Duodenal mucosa (tissue), 2 donors: Measurements from ENCODE around the gene GNA15.

Experiments used
- H3K27ac ChIP-seq: one replicate; pipeline ENCODE4 v1.7.0; 2013; ENCODE audit warnings: low read depth, low read length
- H3K27me3 ChIP-seq, 2 donors: one replicate each; pipeline ENCODE4 v1.7.0; 2013; ENCODE audit warnings: low read length in 2 of 2, control low read depth in 1 of 2; ENCODE audit not compliant: insufficient read depth in 2 of 2, control insufficient read depth in 1 of 2
- H3K36me3 ChIP-seq, 2 donors: one replicate each; pipeline ENCODE4 v1.7.0; 2013; ENCODE audit warnings: low read length in 2 of 2, control low read depth in 1 of 2; ENCODE audit not compliant: insufficient read depth in 2 of 2, control insufficient read depth in 1 of 2
- H3K4me1 ChIP-seq, 2 donors: one replicate each; pipeline ENCODE4 v1.7.0; 2013; ENCODE audit warnings: low read length in 2 of 2, control low read depth in 1 of 2; ENCODE audit not compliant: insufficient read depth in 2 of 2, control insufficient read depth in 1 of 2
- H3K4me3 ChIP-seq, 2 donors: one replicate each; pipeline ENCODE4 v1.7.0; 2013; ENCODE audit warnings: low read length in 2 of 2, low read depth in 1 of 2
- H3K9ac ChIP-seq, 2 donors: one replicate each; pipeline ENCODE4 v1.7.0; 2013; ENCODE audit warnings: low read length in 2 of 2, low read depth in 1 of 2
- H3K9me3 ChIP-seq, 2 donors: one replicate each; pipeline ENCODE4 v1.7.0; 2013; ENCODE audit warnings: low read length in 2 of 2, control low read depth in 1 of 2; ENCODE audit not compliant: control insufficient read depth in 1 of 2

Gene GNA15

GRCh38 chr19:3121821-3122511 lies 13.9 kb upstream of the GNA15 start:
- Histone ChIP-seq H3K4me3 (no peak overlapping the region), H3K9me3 (no peaks in the 10 kb centered on the region), H3K4me1 (peaks cover 0 to 3% of the 10 kb centered on the region in 2 donors), H3K27ac (no peak overlapping the region), H3K27me3 (no peaks in the 10 kb centered on the region), H3K9ac (no peak overlapping the region), H3K36me3 (peaks cover 7 to 50% of the 10 kb centered on the region in 2 donors)

GRCh38 chr19:3122512-3122870 lies 13.3 kb upstream of the GNA15 start:
- H3K27me3 ChIP-seq, result no peaks in the 10 kb centered on the region
- H3K27ac ChIP-seq, result no peak overlapping the region
- H3K4me3 ChIP-seq, result no peak overlapping the region
- H3K9me3 ChIP-seq, result no peaks in the 10 kb centered on the region
- peaks cover 7 to 45% of the 10 kb centered on the region in 2 donors for H3K36me3 ChIP-seq
- H3K4me1 ChIP-seq, result peaks cover 0 to 3% of the 10 kb centered on the region in 2 donors
- H3K9ac ChIP-seq, result no peak overlapping the region

- Histone ChIP-seq H3K4me3 (no peak overlapping the region), H3K27ac (no peak overlapping the region), H3K27me3 (no peaks in the 10 kb centered on the region), H3K36me3 (peaks cover 4 to 40% of the 10 kb centered on the region in 2 donors), H3K4me1 (peaks cover 0 to 3% of the 10 kb centered on the region in 2 donors), H3K9me3 (no peaks in the 10 kb centered on the region), H3K9ac (no peak overlapping the region)
These were observed 12.6 kb upstream of the GNA15 start for GRCh38 chr19:3123088-3123721.

- H3K27me3 ChIP-seq, result no peaks in the 10 kb centered on the region
- H3K36me3 ChIP-seq, result peaks cover 2 to 32% of the 10 kb centered on the region in 2 donors
- H3K4me3 ChIP-seq, result no peak overlapping the region
- H3K9ac ChIP-seq, result no peak overlapping the region
- no peak overlapping the region for H3K27ac ChIP-seq
- no peaks in the 10 kb centered on the region for H3K9me3 ChIP-seq
- peaks cover 0 to 3% of the 10 kb centered on the region in 2 donors for H3K4me1 ChIP-seq
These were observed 11.9 kb upstream of the GNA15 start for GRCh38 chr19:3123956-3124355.

- H3K27ac ChIP-seq, result no peak overlapping the region
- H3K36me3 ChIP-seq, result peaks cover 0 to 28% of the 10 kb centered on the region in 2 donors
- no peaks in the 10 kb centered on the region for H3K27me3 ChIP-seq
- H3K9me3 ChIP-seq, result no peaks in the 10 kb centered on the region
- H3K4me3 ChIP-seq, result no peak overlapping the region
- no peak overlapping the region for H3K9ac ChIP-seq
- peaks cover 0 to 3% of the 10 kb centered on the region in 2 donors for H3K4me1 ChIP-seq
These were observed 11.2 kb upstream of the GNA15 start for GRCh38 chr19:3124630-3125029.

- Histone ChIP-seq H3K9ac (no peak overlapping the region), H3K27me3 (no peaks in the 10 kb centered on the region), H3K4me1 (peaks cover 0 to 3% of the 10 kb centered on the region in 2 donors), H3K27ac (no peak overlapping the region), H3K9me3 (no peaks in the 10 kb centered on the region), H3K4me3 (no peak overlapping the region), H3K36me3 (peaks cover 0 to 21% of the 10 kb centered on the region in 2 donors)
These were observed 9.8 kb upstream of the GNA15 start for GRCh38 chr19:3125900-3126524.

- Histone ChIP-seq H3K36me3 (no peaks in the 10 kb centered on the region), H3K4me3 (no peak overlapping the region), H3K4me1 (peaks cover 0 to 3% of the 10 kb centered on the region in 2 donors), H3K27me3 (no peaks in the 10 kb centered on the region), H3K27ac (no peak overlapping the region), H3K9me3 (no peaks in the 10 kb centered on the region), H3K9ac (no peak overlapping the region)
These were observed 6.7 kb upstream of the GNA15 start for GRCh38 chr19:3129112-3129511.

GRCh38 chr19:3131168-3131567 lies 4.7 kb upstream of the GNA15 start:
- no peaks in the 10 kb centered on the region for H3K27me3 ChIP-seq
- no peak overlapping the region for H3K9ac ChIP-seq
- no peaks in the 10 kb centered on the region for H3K9me3 ChIP-seq
- H3K4me3 ChIP-seq, result no peak overlapping the region
- no peaks in the 10 kb centered on the region for H3K4me1 ChIP-seq
- no peaks in the 10 kb centered on the region for H3K36me3 ChIP-seq
- no peak overlapping the region for H3K27ac ChIP-seq

GRCh38 chr19:3132971-3133792 lies 2.7 kb upstream of the GNA15 start:
- Histone ChIP-seq H3K27me3 (no peaks in the 10 kb centered on the region), H3K4me1 (no peaks in the 10 kb centered on the region), H3K9me3 (no peaks in the 10 kb centered on the region), H3K4me3 (no peak overlapping the region), H3K27ac (no peak overlapping the region), H3K9ac (peak overlapping the region in 1 of 2 donors; percentile 32), H3K36me3 (no peaks in the 10 kb centered on the region)

- no peaks in the 10 kb centered on the region for H3K4me1 ChIP-seq
- H3K36me3 ChIP-seq, result no peaks in the 10 kb centered on the region
- H3K9me3 ChIP-seq, result no peaks in the 10 kb centered on the region
- H3K27me3 ChIP-seq, result no peaks in the 10 kb centered on the region
- no peak overlapping the region for H3K4me3 ChIP-seq
- H3K9ac ChIP-seq, result peak overlapping the region in 1 of 2 donors; percentile 32
- H3K27ac ChIP-seq, result no peak overlapping the region
These were observed 2.1 kb upstream of the GNA15 start for GRCh38 chr19:3133793-3134116.
